Measurements from ENCODE around the gene FLRT2.

DNA sequence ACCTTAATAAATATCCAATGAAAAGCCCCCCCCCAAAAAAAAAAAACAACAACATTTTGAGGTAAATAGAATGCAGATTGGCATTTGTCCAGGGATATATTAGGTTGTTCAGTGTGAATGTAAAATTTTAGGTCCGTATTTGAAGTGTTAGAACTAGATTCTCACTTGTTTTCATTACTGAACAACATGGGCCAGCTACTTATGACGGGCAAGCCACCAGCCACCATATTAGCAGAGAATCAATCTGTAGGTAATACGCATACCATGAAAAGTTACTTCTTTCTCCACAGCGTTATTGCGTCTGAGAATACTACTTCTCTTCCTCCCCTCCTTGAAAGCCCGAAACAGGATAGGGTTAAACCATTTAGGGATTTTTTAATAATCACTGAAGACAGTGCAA, 5.4 kb downstream of the FLRT2 start:
- TF ChIP-seq POLR2AphosphoS5 (IDR thresholded peaks at IDR 0.05; ENCODE audit: low read depth, low read length) (no peak), TAF1 (IDR thresholded peaks at IDR 0.05; ENCODE audit: borderline replicate concordance, insufficient read depth, low read length) (no peak), SIN3A (IDR thresholded peaks at IDR 0.05; ENCODE audit: borderline replicate concordance, insufficient read depth, low read length) (no peak)
